Panc1 (cell line): ENCODE results near the gene CDK5.

Source experiments
- POLR2AphosphoS5 ChIP-seq: IDR thresholded peaks from 2 replicates; pipeline ENCODE4 v1.6.1; 2012; ENCODE audit warnings: mild to moderate bottlenecking, low read depth, low read length, moderate library complexity
- SIN3A ChIP-seq: IDR thresholded peaks from 2 replicates; pipeline ENCODE4 v1.6.1; 2012; ENCODE audit warnings: low read depth, mild to moderate bottlenecking, low read length, moderate library complexity, borderline replicate concordance; ENCODE audit not compliant: insufficient read depth
- TCF7L2 ChIP-seq: IDR thresholded peaks from 2 replicates; pipeline ENCODE4 v1.6.1; 2011; ENCODE audit warnings: mild to moderate bottlenecking, low read depth, low read length, inconsistent platforms
- TF ChIP-seq, protein P1 (sequence below): fragments of 450-650 bp; IDR thresholded peaks from 2 replicates; pipeline ENCODE4 v1.5.1; 2017; ENCODE audit warnings: mild to moderate bottlenecking
- TF ChIP-seq, protein P2 (sequence below), 2 experiments: IDR thresholded peaks; 2 replicates each; pipeline ENCODE4 v1.6.1; 2011 to 2012; ENCODE audit warnings: low read depth in 2 of 2, control low read depth in 1 of 2, low read length in 1 of 2, mild to moderate bottlenecking in 1 of 2, moderate library complexity in 1 of 2; ENCODE audit not compliant: insufficient read depth in 1 of 2

DNA sequence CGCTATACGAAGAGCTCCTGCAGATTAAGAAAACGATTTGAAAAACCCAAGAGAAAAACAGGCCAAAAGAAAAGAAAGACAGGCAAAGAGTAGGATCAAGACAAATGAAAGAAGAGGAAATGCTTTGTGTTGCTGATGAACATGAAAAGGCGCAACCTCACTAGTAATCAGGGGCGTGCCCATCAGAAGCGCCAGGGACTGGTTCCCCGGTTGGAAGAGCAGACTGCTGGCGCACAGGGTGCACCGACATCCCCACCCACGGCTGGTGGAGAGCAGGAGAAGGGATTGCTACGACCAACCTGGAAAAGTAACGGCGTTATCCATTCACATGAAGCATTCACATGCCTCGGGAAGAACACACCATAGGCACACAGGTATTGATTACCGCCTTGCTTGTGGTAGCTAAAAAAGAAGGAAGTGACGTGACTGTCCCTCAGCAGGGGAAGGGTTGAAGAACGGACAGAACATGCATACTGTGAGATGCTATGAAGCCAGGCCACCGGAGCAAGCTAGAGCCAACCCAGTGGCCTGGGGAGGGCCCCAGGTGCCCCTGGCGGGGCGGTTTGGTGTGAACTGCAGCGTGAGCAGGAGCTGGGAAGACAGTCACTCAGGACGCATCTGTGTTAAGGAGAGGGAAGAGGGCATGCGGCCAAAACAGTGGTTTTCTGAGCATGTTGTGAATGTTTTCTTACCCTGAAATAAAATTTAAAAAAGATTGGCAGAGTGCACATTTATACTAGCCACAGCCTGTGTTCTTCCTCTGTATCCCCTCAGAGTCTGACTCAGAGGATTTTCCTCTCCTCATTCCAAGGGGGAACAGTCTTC, 46.9 kb upstream of the CDK5 start:
- TF ChIP-seq, protein P1, sequence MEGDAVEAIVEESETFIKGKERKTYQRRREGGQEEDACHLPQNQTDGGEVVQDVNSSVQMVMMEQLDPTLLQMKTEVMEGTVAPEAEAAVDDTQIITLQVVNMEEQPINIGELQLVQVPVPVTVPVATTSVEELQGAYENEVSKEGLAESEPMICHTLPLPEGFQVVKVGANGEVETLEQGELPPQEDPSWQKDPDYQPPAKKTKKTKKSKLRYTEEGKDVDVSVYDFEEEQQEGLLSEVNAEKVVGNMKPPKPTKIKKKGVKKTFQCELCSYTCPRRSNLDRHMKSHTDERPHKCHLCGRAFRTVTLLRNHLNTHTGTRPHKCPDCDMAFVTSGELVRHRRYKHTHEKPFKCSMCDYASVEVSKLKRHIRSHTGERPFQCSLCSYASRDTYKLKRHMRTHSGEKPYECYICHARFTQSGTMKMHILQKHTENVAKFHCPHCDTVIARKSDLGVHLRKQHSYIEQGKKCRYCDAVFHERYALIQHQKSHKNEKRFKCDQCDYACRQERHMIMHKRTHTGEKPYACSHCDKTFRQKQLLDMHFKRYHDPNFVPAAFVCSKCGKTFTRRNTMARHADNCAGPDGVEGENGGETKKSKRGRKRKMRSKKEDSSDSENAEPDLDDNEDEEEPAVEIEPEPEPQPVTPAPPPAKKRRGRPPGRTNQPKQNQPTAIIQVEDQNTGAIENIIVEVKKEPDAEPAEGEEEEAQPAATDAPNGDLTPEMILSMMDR: no peak
- TF ChIP-seq, protein P2, sequence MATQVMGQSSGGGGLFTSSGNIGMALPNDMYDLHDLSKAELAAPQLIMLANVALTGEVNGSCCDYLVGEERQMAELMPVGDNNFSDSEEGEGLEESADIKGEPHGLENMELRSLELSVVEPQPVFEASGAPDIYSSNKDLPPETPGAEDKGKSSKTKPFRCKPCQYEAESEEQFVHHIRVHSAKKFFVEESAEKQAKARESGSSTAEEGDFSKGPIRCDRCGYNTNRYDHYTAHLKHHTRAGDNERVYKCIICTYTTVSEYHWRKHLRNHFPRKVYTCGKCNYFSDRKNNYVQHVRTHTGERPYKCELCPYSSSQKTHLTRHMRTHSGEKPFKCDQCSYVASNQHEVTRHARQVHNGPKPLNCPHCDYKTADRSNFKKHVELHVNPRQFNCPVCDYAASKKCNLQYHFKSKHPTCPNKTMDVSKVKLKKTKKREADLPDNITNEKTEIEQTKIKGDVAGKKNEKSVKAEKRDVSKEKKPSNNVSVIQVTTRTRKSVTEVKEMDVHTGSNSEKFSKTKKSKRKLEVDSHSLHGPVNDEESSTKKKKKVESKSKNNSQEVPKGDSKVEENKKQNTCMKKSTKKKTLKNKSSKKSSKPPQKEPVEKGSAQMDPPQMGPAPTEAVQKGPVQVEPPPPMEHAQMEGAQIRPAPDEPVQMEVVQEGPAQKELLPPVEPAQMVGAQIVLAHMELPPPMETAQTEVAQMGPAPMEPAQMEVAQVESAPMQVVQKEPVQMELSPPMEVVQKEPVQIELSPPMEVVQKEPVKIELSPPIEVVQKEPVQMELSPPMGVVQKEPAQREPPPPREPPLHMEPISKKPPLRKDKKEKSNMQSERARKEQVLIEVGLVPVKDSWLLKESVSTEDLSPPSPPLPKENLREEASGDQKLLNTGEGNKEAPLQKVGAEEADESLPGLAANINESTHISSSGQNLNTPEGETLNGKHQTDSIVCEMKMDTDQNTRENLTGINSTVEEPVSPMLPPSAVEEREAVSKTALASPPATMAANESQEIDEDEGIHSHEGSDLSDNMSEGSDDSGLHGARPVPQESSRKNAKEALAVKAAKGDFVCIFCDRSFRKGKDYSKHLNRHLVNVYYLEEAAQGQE (IDR thresholded peaks at IDR 0.05; ENCODE audit: insufficient read depth in 1 of 2, low read depth in 2 of 2, low read length in 1 of 2): no peak
- TF ChIP-seq SIN3A: no peak
- TF ChIP-seq POLR2AphosphoS5: no peak
- TF ChIP-seq TCF7L2: no peak
